Mucosa of rectum (tissue), 2 donors: Measurements from ENCODE around the gene TNFRSF25.
A peak's percentile ranks its signal among the peaks of the same experiment; 100 is the strongest.

Source experiments
- H3K27ac ChIP-seq, 2 donors: one replicate each; pipeline ENCODE4 v1.7.0; 2013; ENCODE audit warnings: inconsistent platforms in 2 of 2, low read depth in 2 of 2, low read length in 2 of 2
- H3K27me3 ChIP-seq, 2 donors: one replicate each; pipeline ENCODE4 v1.7.0; 2013; ENCODE audit warnings: low read length in 2 of 2; ENCODE audit not compliant: control insufficient read depth in 2 of 2, insufficient read depth in 2 of 2
- H3K36me3 ChIP-seq, 2 donors: one replicate each; pipeline ENCODE4 v1.7.0; 2013; ENCODE audit warnings: low read length in 2 of 2; ENCODE audit not compliant: control insufficient read depth in 2 of 2, insufficient read depth in 2 of 2
- H3K4me1 ChIP-seq, 2 donors: one replicate each; pipeline ENCODE4 v1.7.0; 2013; ENCODE audit warnings: low read length in 2 of 2, mild to moderate bottlenecking in 1 of 2; ENCODE audit not compliant: control insufficient read depth in 2 of 2, insufficient read depth in 2 of 2
- H3K4me3 ChIP-seq, 2 donors: one replicate each; pipeline ENCODE4 v1.7.0; 2013; ENCODE audit warnings: low read length in 2 of 2
- H3K9ac ChIP-seq, 2 donors: one replicate each; pipeline ENCODE4 v1.7.0; 2013; ENCODE audit warnings: low read length in 2 of 2, low read depth in 1 of 2, mild to moderate bottlenecking in 1 of 2
- H3K9me3 ChIP-seq, 2 donors: one replicate each; pipeline ENCODE4 v1.7.0; 2013; ENCODE audit warnings: low read length in 2 of 2; ENCODE audit not compliant: control insufficient read depth in 2 of 2
- donor health status: healthy.
- donor health status: Normal muscosa, but diverticular disease.

TNFRSF25 gene

GRCh38 chr1:6466023-6466422 lies at the start of gene TNFRSF25:
Gene TNFRSF25 (minus strand): TSS chr1:6466173. CDS start chr1:6466107, 66 bp downstream.
- H3K27ac ChIP-seq, result peak within 1 kb of the TSS; percentile 56 to 63
- peak within 1 kb of the TSS; percentile 14 to 77 for H3K9ac ChIP-seq
- peaks cover 20 to 25% of the 10 kb centered on the region in 2 donors for H3K36me3 ChIP-seq
- no peaks in the 10 kb centered on the region for H3K9me3 ChIP-seq
- no peaks in the 10 kb centered on the region for H3K27me3 ChIP-seq
- H3K4me3 ChIP-seq, result peak within 1 kb of the TSS; percentile 37 to 61
- H3K4me1 ChIP-seq, result peaks cover 2 to 13% of the 10 kb centered on the region in 2 donors

DNA sequence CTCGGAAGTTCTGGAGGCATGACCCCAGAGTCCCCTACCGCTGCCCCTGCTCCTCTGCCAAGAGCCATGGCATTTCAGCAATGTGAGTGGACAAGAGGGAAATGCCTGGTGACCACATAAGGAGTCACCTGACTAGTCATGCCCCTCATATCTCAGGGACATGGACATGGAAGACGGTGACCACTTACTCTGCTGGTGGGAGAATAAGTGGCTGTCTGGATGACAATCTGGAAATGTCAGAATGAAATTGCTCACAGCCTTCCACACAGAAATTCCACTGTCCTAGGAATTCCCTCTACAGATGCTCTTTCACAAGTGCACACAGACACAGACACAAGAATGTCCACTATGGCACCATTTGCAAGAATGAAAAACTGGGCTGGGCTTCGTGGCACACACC lies 49.8 kb upstream of the TNFRSF25 start:
- Histone ChIP-seq H3K9ac (no peak overlapping the region), H3K4me3 (no peak overlapping the region), H3K4me1 (no peaks in the 10 kb centered on the region), H3K9me3 (no peaks in the 10 kb centered on the region), H3K36me3 (no peaks in the 10 kb centered on the region), H3K27ac (no peak overlapping the region), H3K27me3 (no peaks in the 10 kb centered on the region)

- no peaks in the 10 kb centered on the region for H3K27me3 ChIP-seq
- no peak overlapping the region for H3K9ac ChIP-seq
- H3K36me3 ChIP-seq, result no peaks in the 10 kb centered on the region
- no peaks in the 10 kb centered on the region for H3K9me3 ChIP-seq
- no peak overlapping the region for H3K27ac ChIP-seq
- H3K4me1 ChIP-seq, result no peaks in the 10 kb centered on the region
- no peak overlapping the region for H3K4me3 ChIP-seq
Measured at GRCh38 chr1:6513320-6513801, 47.4 kb upstream of the TNFRSF25 start.

- Histone ChIP-seq H3K9ac (no peak overlapping the region), H3K9me3 (no peaks in the 10 kb centered on the region), H3K36me3 (no peaks in the 10 kb centered on the region), H3K4me3 (no peak overlapping the region), H3K4me1 (no peaks in the 10 kb centered on the region), H3K27me3 (no peaks in the 10 kb centered on the region), H3K27ac (no peak overlapping the region)
Measured at GRCh38 chr1:6512908-6513280, 46.9 kb upstream of the TNFRSF25 start.

DNA sequence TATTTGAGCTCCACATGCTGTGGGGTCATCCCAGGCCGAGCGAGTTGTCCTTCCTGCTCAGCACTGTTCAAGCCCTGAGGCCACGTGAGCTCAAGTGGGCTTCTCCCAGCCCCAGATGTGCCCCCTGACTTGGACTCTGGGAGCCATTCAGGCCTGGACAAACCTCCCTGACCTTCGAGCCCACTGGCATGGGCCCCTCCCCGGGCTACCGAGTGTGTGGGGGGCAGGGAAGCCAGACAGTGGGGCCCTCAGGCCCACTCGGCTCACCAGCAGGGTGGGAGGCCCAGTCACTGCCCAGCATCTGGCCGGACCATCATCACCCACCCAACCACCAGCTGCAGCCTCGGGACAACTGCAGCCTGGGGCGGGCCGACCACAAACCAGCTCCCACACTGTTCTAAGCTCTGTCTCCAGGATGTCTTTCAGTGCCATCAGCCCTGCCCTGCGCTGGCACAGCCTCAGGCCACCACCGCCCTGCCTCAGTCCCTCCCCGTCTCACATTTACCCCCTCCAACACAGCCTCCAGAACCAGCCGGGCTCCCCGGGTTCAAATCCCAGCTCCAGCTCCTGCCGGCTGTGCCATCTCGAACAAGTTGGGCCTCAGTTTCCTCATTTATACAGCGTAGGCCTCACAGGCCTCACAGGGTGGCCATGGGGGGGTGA lies 46.4 kb upstream of the TNFRSF25 start:
- Histone ChIP-seq H3K4me1 (no peaks in the 10 kb centered on the region), H3K27ac (no peak overlapping the region), H3K27me3 (no peaks in the 10 kb centered on the region), H3K9me3 (no peaks in the 10 kb centered on the region), H3K4me3 (no peak overlapping the region), H3K9ac (no peak overlapping the region), H3K36me3 (no peaks in the 10 kb centered on the region)

GRCh38 chr1:6511561-6512244 lies 45.7 kb upstream of the TNFRSF25 start:
- Histone ChIP-seq H3K27me3 (no peaks in the 10 kb centered on the region), H3K9me3 (no peaks in the 10 kb centered on the region), H3K27ac (no peak overlapping the region), H3K9ac (no peak overlapping the region), H3K36me3 (no peaks in the 10 kb centered on the region), H3K4me3 (no peak overlapping the region), H3K4me1 (no peaks in the 10 kb centered on the region)

- H3K4me3 ChIP-seq, result no peak overlapping the region
- no peak overlapping the region for H3K9ac ChIP-seq
- H3K4me1 ChIP-seq, result no peaks in the 10 kb centered on the region
- no peaks in the 10 kb centered on the region for H3K27me3 ChIP-seq
- H3K36me3 ChIP-seq, result no peaks in the 10 kb centered on the region
- no peaks in the 10 kb centered on the region for H3K9me3 ChIP-seq
- no peak overlapping the region for H3K27ac ChIP-seq
Measured at GRCh38 chr1:6511056-6511455, 45.1 kb upstream of the TNFRSF25 start.

DNA sequence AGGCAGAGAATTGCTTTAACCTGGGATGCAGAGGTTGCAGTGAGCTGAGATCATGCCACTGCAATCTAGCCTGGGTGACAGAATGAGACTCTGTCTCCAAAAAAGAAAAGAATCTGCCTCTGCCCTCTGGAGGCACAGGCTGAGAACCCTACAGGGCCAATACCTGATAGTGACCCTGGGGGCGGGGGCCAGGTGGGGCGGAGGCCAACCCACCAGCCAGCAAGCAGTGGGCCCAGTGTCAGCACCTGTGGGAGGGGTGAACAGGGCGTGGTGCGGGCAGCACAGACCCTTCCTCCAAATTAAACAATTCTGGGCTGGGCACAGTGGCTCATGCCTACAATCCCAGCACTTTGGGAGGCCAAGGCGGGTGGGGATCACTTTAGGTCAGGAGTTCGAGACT lies 44.5 kb upstream of the TNFRSF25 start:
- no peaks in the 10 kb centered on the region for H3K36me3 ChIP-seq
- H3K27ac ChIP-seq, result no peak overlapping the region
- no peaks in the 10 kb centered on the region for H3K9me3 ChIP-seq
- H3K9ac ChIP-seq, result no peak overlapping the region
- no peak overlapping the region for H3K4me3 ChIP-seq
- H3K27me3 ChIP-seq, result no peaks in the 10 kb centered on the region
- no peaks in the 10 kb centered on the region for H3K4me1 ChIP-seq

- H3K36me3 ChIP-seq, result no peaks in the 10 kb centered on the region
- no peaks in the 10 kb centered on the region for H3K4me1 ChIP-seq
- no peaks in the 10 kb centered on the region for H3K9me3 ChIP-seq
- H3K4me3 ChIP-seq, result no peak overlapping the region
- no peaks in the 10 kb centered on the region for H3K27me3 ChIP-seq
- H3K9ac ChIP-seq, result no peak overlapping the region
- H3K27ac ChIP-seq, result no peak overlapping the region
Measured at GRCh38 chr1:6509919-6510291, 43.9 kb upstream of the TNFRSF25 start.

DNA sequence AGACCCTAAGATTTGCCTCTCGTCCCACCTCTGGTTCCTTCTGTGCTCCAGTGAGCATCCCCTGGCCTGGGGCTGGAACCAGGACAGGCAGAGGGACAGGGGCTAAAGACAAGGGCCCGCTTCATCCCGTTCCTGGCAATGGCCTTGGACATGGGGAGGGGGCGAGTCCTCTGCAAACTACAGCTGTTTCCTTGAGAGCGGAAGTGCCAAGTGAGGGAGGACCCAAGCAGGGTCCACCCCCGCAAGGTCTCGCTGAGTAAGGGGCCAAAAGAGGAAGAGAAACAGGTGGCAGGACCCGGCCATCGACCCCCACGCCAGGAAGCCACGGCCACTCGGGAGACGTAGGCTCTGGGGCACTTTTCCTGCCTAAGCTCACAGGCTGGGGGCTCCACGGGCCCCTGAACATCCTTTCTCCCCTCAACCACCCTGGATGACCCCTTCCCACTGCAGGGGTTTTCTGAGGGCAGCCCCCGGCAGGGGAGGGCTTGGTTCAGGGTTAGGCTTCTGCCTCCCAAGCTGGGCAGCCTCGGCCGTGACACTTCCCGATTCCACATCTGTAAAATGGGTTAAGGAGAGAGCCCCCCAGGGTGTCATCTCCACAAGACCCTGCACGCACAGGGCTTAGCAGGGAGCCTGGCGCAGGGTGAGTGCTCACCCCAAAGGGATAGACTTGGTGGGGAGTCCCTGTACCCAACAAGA lies 43.4 kb upstream of the TNFRSF25 start:
- Histone ChIP-seq H3K4me3 (no peak overlapping the region), H3K27ac (no peak overlapping the region), H3K9me3 (no peaks in the 10 kb centered on the region), H3K27me3 (no peaks in the 10 kb centered on the region), H3K9ac (no peak overlapping the region), H3K36me3 (no peaks in the 10 kb centered on the region), H3K4me1 (no peaks in the 10 kb centered on the region)
